ENCODE results near the gene FKBP1A.
"Not testable (repeated sequence)": the region's sequence is repeated elsewhere in the genome, so short reads cannot be mapped to it uniquely, and the experiment has no call there.

Gene FKBP1A

GRCh38 chr20:1364106-1364505 lies 28.7 kb downstream of the FKBP1A start:
- DNase-seq (ENCODE audit: low spot score), result no peak

- DNase-seq (ENCODE audit: low spot score), result no peak
These were observed 29.3 kb downstream of the FKBP1A start for GRCh38 chr20:1363522-1363921.

- DNase-seq (ENCODE audit: low spot score), result no peak
These were observed 30.4 kb downstream of the FKBP1A start for GRCh38 chr20:1362484-1362883.

- no peak for DNase-seq (ENCODE audit: low spot score)
These were observed 32.6 kb downstream of the FKBP1A start for GRCh38 chr20:1360094-1360846.

- DNase-seq (ENCODE audit: low spot score), result no peak
These were observed 34.8 kb downstream of the FKBP1A start for GRCh38 chr20:1357921-1358671.

DNA sequence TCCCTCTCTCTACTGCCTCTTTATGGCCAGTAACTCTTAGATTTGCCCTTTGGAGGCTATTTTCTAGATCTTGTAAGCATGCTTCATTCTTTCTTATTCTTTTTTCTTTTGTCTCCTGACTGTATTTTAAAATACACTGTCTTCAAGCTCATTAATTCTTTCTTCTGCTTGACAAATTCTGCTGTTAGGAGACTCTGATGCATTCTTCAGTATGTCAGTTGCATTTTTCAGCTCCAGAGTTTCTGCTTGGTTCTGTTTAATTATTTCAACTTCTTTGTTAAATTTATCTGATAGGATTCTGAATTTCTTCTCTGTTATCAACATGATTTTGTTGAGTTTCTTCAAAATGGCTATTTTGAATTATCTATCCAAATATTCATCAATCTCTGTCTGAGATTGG lies 38.9 kb downstream of the FKBP1A start:
- DNase-seq (ENCODE audit: low spot score), result no peak

GRCh38 chr20:1346315-1346969 lies 46.4 kb downstream of the FKBP1A start:
- DNase-seq (ENCODE audit: low spot score), result no peak

DNA sequence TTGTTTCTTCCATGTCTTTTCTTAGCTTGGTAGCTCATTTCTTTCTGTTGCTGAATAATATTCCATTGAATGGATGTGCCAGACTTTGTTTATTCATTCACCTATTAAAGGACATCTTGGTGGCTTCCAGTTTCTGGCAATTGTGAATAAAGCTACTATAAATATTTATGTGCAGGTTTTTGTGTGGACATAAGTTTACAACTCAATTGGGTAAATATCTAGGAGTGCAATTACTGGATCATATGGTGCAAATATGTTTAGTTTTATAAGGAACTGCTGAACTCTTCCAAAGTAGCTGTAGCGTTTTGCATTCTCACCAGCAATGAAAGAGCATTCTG lies 47.1 kb downstream of the FKBP1A start:
- no peak for DNase-seq (ENCODE audit: low spot score)

DNA sequence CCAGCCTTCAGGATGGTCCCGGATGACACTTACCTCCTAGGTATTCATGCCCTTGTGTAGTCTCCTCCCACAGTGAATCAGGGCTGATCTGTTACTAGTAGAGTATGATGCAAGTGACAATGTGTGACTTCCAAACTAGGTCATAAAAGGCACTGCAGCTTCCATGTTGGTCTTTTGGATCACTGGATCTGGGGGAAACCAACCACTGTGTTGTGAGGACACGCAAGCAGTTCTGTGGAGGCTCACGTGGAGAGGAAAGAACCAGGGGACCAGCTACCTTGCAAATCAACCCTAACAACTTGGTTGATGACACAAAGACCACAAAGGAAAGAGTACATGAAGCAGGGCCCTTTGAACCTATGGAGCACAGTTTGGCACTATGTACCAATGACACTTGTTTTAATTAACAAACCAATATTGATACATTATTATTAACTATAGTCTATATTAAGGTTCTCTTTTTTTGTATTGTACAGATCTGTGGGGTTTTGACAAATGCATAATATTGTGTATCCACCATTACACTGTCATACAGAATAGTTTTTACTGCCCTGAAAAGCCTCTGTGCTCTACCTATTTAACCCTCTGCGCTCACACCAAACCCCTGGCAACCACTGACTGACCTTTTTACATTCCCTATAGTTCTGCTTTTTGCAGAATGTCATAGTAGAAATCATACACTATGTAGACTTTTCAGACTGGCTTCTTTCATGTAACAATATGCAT lies 47.7 kb downstream of the FKBP1A start:
- no peak for DNase-seq (ENCODE audit: low spot score)

GRCh38 chr20:1343446-1344124 lies 49.3 kb downstream of the FKBP1A start:
- not testable (repeated sequence) for DNase-seq (ENCODE audit: low spot score)

DNA sequence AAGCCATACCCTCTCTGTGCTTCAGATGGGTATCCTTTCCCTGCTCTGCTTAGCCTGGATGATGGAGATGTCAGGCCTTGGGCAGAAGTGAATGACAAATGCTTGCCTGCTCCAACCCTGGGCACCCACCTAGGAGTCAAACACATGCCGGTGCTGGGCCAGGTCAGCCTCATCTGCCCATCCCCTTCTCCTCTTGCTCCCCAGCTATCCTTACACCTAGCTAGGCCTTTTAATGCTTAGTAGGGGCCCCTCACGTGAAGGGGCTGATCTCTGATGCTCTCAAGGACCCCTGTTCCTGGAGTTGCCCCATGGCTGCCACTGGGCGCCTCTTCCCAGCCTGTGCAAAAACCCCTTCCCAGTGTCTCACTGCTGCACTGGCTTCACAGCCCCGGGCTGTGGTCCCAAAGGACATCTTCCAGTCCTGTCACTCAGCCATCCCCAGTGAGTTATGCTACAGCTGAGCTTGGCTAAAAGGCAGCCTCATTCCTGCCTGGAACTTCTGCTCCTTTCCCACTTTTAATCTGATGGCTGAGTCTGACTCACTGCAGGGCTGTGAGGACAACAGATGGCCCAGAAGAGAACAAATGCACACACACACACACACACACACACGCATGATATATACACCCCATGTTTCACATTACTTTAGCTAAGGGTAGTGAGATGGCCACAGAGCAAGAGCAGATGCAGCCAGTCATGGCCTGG lies 51.1 kb downstream of the FKBP1A start:
- DNase-seq (ENCODE audit: low spot score), result no peak

GRCh38 chr20:1338801-1339200 lies 54.1 kb downstream of the FKBP1A start:
- no peak for DNase-seq (ENCODE audit: low spot score)

- no peak for DNase-seq (ENCODE audit: low spot score)
These were observed 54.8 kb downstream of the FKBP1A start for GRCh38 chr20:1338096-1338495.

GRCh38 chr20:1337441-1337840 lies 55.4 kb downstream of the FKBP1A start:
- no peak for DNase-seq (ENCODE audit: low spot score)

DNA sequence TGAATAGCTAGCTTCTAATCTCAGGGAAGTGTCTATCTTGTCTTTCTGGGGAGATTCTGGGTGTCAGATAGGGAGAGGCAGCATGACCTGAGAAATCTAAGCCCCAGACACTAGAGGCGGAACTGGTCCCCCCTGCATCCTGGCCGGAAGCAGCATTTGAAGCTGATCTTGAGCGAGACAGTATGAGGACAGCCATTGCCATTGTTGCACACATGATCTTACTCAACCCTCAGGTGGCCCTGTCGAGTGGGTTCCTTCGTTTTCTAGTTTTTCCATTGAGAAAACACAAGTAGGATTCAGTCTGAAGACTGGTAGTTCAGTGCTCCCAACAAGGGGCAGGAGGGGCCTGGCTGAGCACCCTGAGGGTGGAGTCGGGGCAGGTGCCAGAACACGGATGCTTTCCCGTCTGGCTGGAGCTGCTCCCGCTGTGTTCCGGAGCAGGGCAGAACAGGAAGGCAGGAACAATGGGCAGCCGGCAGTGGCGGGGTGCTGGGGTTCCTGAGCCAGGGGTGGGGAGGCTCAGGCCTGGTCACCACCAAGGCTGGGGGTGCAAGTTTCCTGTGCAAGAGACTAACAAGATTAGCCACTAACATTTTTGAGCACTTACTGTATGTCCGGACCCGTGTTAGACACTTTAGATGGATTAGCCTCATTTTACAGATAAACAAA lies 56.0 kb downstream of the FKBP1A start:
- DNase-seq (ENCODE audit: low spot score), result no peak

- no peak for DNase-seq (ENCODE audit: low spot score)
These were observed 56.7 kb downstream of the FKBP1A start for GRCh38 chr20:1335961-1336698.

- peak; percentile 35 for DNase-seq (ENCODE audit: low spot score)
These were observed 58.1 kb downstream of the FKBP1A start for GRCh38 chr20:1334761-1335160.

GRCh38 chr20:1334370-1334731 lies 58.5 kb downstream of the FKBP1A start:
- no peak for DNase-seq (ENCODE audit: low spot score)

GRCh38 chr20:1333462-1334369 lies 59.1 kb downstream of the FKBP1A start:
- no peak for DNase-seq (ENCODE audit: low spot score)

All from SW480 (cell line).